ENCODE results near the gene SUCLG1.

SUCLG1 gene

GRCh38 chr2:84451579-84451978 lies 7.5 kb downstream of the SUCLG1 start:
- H3K27ac ChIP-seq, result no peak overlapping the region
- no peak for TF ChIP-seq CTCF (conservative IDR thresholded peaks at IDR 0.05)

GRCh38 chr2:84450288-84451227 lies 8.5 kb downstream of the SUCLG1 start:
- H3K27ac ChIP-seq, result no peak overlapping the region

GRCh38 chr2:84449711-84450110 lies 9.4 kb downstream of the SUCLG1 start:
- TF ChIP-seq CTCF (conservative IDR thresholded peaks at IDR 0.05), result no peak
- no peak overlapping the region for H3K27ac ChIP-seq

More at GRCh38 chr2:84450288-84451227, 8.5 kb downstream of the SUCLG1 start:
- no peak for TF ChIP-seq CTCF (conservative IDR thresholded peaks at IDR 0.05)

- no peak overlapping the region for H3K27ac ChIP-seq
- TF ChIP-seq CTCF (conservative IDR thresholded peaks at IDR 0.05), result no peak
Observed at GRCh38 chr2:84449055-84449454, 10.0 kb downstream of the SUCLG1 start.

GRCh38 chr2:84443477-84443876 lies 15.6 kb downstream of the SUCLG1 start:
- TF ChIP-seq CTCF (conservative IDR thresholded peaks at IDR 0.05), result no peak
- no peak overlapping the region for H3K27ac ChIP-seq

- no peak for TF ChIP-seq CTCF (conservative IDR thresholded peaks at IDR 0.05)
- no peak overlapping the region for H3K27ac ChIP-seq
Observed at GRCh38 chr2:84442888-84443287, 16.2 kb downstream of the SUCLG1 start.

- TF ChIP-seq CTCF (conservative IDR thresholded peaks at IDR 0.05), result no peak
- H3K27ac ChIP-seq, result no peak overlapping the region
Observed at GRCh38 chr2:84441505-84441904, 17.6 kb downstream of the SUCLG1 start.

Measured in VCaP (cell line).